Left colon (tissue), 2 donors: Measurements from ENCODE around the gene RPS27. TPM values are rescaled to one million over a fixed set of nuclear protein-coding genes. Genes with fewer than 3 reads are reported as not detected.
A peak's percentile ranks its signal among the peaks of the same experiment; 100 is the strongest.
"Not testable (repeated sequence)": the region's sequence is repeated elsewhere in the genome, so short reads cannot be mapped to it uniquely, and the experiment has no call there.

Experiments used
- ATAC-seq: fragments of 200-7000 bp; cut with Tn5 transposase; one replicate; pipeline ENCODE4 v1.9.1; 2020; ENCODE audit warnings: mild to moderate bottlenecking, moderate library complexity
- DNase-seq, 2 donors: peaks; one replicate each; pipeline ENCODE4 v3.0.0-alpha.2; 2020
- intact Hi-C, 2 donors: fragments of 100-400 bp; cut with DNase I in 1 of 2; cut with micrococcal nuclease in 1 of 2; formaldehyde crosslinking; loops; one replicate each; pipeline versions ENCODE4 v1.11.2 to v1.14.0; 2022; cut with DNase I, micrococcal nuclease
- microRNA-seq, 2 donors: library from miRNA; unstranded; fragments of <30 nt; microRNA quantifications; one replicate each; pipeline versions ENCODE4 v1.1.0 to v1.2.0, GENCODE V29; 2020
- total RNA-seq, 2 donors: library from RNA; stranded (reverse); fragmentation: NEBNext Ultra II Directional; extraction: Animal tissue kit (Norgen Biotek cat#: 25700); gene quantifications; one replicate each; pipeline ENCODE4 v1.2.1, GENCODE V29; 2021
- donor health status: DM: no; HTN: no; CAD: no.
- donor health status: DM: yes; HTN: yes; CAD: no.

Gene RPS27
- total RNA-seq, 2 donors from 2014 or later = 1,062 to 1,224 TPM

GRCh38 chr1:154014154-154014907 is 23.8 kb downstream of the RPS27 start:
- ATAC-seq (peak; percentile 66), DNase-seq (no peak)
- intact Hi-C loops = no loop called here

- intact Hi-C loops = no loop called here
- no peak for DNase-seq
- no peak for ATAC-seq
Measured at GRCh38 chr1:154019269-154019668, 28.7 kb downstream of the RPS27 start.

- intact Hi-C loops = no loop called here
- ATAC-seq (no peak), DNase-seq (no peak)
Measured at GRCh38 chr1:154019940-154020339, 29.4 kb downstream of the RPS27 start.

- ATAC-seq, intact Hi-C loops, DNase-seq: not testable (repeated sequence)
Measured at GRCh38 chr1:154033697-154034096, 43.1 kb downstream of the RPS27 start.

Small RNA genes lying within 50 kb of the gene (microRNA-seq; reads per million reads assigned to microRNA genes)
- gene MIR6737 = 0 reads per million in 2 donors

Other genes with a start within 250 kb of the RPS27 start
- 10 to 100 TPM; 22.5 to 24.8 TPM for gene SLC27A3, start 215.4 kb upstream of the RPS27 start, total RNA-seq
- 10 to 100 TPM; 33.9 to 34.9 TPM for gene GATAD2B, start 67.8 kb upstream of the RPS27 start, total RNA-seq
- 10 to 100 TPM; 32.1 to 41.7 TPM for gene DENND4B, start 44.0 kb upstream of the RPS27 start, total RNA-seq
- gene CRTC2, start 32.1 kb upstream of the RPS27 start, total RNA-seq = 10 to 100 TPM; 21.9 to 30.1 TPM
- 10 to 100 TPM; 68.8 to 70.9 TPM for gene SLC39A1, start 27.2 kb upstream of the RPS27 start, total RNA-seq
- 10 to 100 TPM; 18.2 to 21.5 TPM for gene CREB3L4, start 22.9 kb upstream of the RPS27 start, total RNA-seq
- 100 to 1,000 TPM; 147 to 149 TPM for gene JTB, start 13.1 kb upstream of the RPS27 start, total RNA-seq
- 10 to 100 TPM; 61.3 to 65.4 TPM for gene RAB13, start 4.4 kb upstream of the RPS27 start, total RNA-seq
- under 1 TPM in 1 of 2 donors, not detected in 1; 0.06 TPM for gene NUP210L, start 164.3 kb downstream of the RPS27 start, total RNA-seq
- 100 to 1,000 TPM; 490 to 491 TPM for gene TPM3, start 201.3 kb downstream of the RPS27 start, total RNA-seq
- not detected for gene CFAP141, start 215.6 kb downstream of the RPS27 start, total RNA-seq
- 10 to 100 TPM; 78.5 to 90.2 TPM for gene UBAP2L, start 230.2 kb downstream of the RPS27 start, total RNA-seq